ENCODE data around the gene MAP3K6. TPM values are rescaled to one million over a fixed set of nuclear protein-coding genes. Genes with fewer than 3 reads are reported as not detected.

The MAP3K6 gene
- total RNA-seq, 4 donors from 2014 or later, result 72.3 to 121 (median 76.9) TPM

- Histone ChIP-seq H3K27ac (peak within 1 kb of the TSS; percentile 87 to 98 (median 92)), H3K4me1 (peaks cover 7 to 63% (median 19%) of the 10 kb centered on the region in 3 donors), H3K36me3 (peaks cover 0 to 29% (median 4%) of the 10 kb centered on the region in 3 donors), H3K9me3 (no peaks in the 10 kb centered on the region), H3K27me3 (no peaks in the 10 kb centered on the region), H3K4me3 (peak within 1 kb of the TSS; percentile 53 to 69 (median 63))
- intact Hi-C loops (cut with DNase I), result no loop called here
- TF ChIP-seq POLR2A (IDR thresholded peaks at IDR 0.05) (peak in 2 of 4 donors; percentile 60 to 68), CTCF (IDR thresholded peaks at IDR 0.05) (no peak)
- DNase-seq, result no peak
- 0 to 46% methylated on average over 2 to 4 of the region's 22 CpGs for WGBS, 2 donors
Observed at GRCh38 chr1:27341525-27342252, 25.1 kb downstream of the MAP3K6 start, which contains the start of gene SYTL1. Gene SYTL1 (plus strand): TSS chr1:27342022. CDS start chr1:27345335, 3,313 bp downstream.

- Histone ChIP-seq H3K4me1 (peaks cover 7 to 38% (median 18%) of the 10 kb centered on the region in 3 donors), H3K27ac (peak overlapping the region in 2 of 4 donors; percentile 87 to 98), H3K27me3 (no peaks in the 10 kb centered on the region), H3K36me3 (peaks cover 19 to 36% (median 26%) of the 10 kb centered on the region in 3 donors), H3K9me3 (no peaks in the 10 kb centered on the region), H3K4me3 (no peak overlapping the region)
- intact Hi-C loops (cut with DNase I), result no loop called here
- no peak for DNase-seq
- 51 to 64% methylated on average over 5 of the region's 5 CpGs for WGBS, 2 donors
- TF ChIP-seq POLR2A (IDR thresholded peaks at IDR 0.05) (no peak), CTCF (IDR thresholded peaks at IDR 0.05) (no peak)
Observed at GRCh38 chr1:27339213-27339612, 27.5 kb downstream of the MAP3K6 start.

- Histone ChIP-seq H3K36me3 (peaks cover 24 to 40% (median 30%) of the 10 kb centered on the region in 3 donors), H3K27ac (peak overlapping the region in 1 of 4 donors; percentile 98), H3K4me1 (peaks cover 7 to 33% (median 14%) of the 10 kb centered on the region in 3 donors), H3K9me3 (no peaks in the 10 kb centered on the region), H3K4me3 (no peak overlapping the region), H3K27me3 (no peaks in the 10 kb centered on the region)
- intact Hi-C loops (cut with DNase I), result no loop called here
- TF ChIP-seq POLR2A (IDR thresholded peaks at IDR 0.05) (no peak), CTCF (IDR thresholded peaks at IDR 0.05) (no peak)
- WGBS, 2 donors, result 82 to 96% methylated on average over 5 to 6 of the region's 6 CpGs
- no peak for DNase-seq
Observed at GRCh38 chr1:27338751-27339150, 28.0 kb downstream of the MAP3K6 start.

GRCh38 chr1:27336756-27337155 lies 30.0 kb downstream of the MAP3K6 start:
- no peak for DNase-seq
- Histone ChIP-seq H3K4me1 (peaks cover 12 to 38% (median 21%) of the 10 kb centered on the region in 3 donors), H3K27ac (no peak overlapping the region), H3K36me3 (peaks cover 40 to 60% (median 47%) of the 10 kb centered on the region in 3 donors), H3K4me3 (no peak overlapping the region), H3K9me3 (no peaks in the 10 kb centered on the region), H3K27me3 (no peaks in the 10 kb centered on the region)
- 92 to 96% methylated on average over 4 to 5 of the region's 5 CpGs for WGBS, 2 donors
- intact Hi-C loops (cut with DNase I), result no loop called here
- TF ChIP-seq CTCF (IDR thresholded peaks at IDR 0.05) (no peak), POLR2A (IDR thresholded peaks at IDR 0.05) (no peak)

Data from esophagus squamous epithelium (tissue), 5 donors.